ENCODE results near the gene SERP2. TPM values are rescaled to one million over a fixed set of nuclear protein-coding genes. Genes with fewer than 3 reads are reported as not detected.

SERP2 gene
- total RNA-seq: 1.3 and 1.4 TPM in 2 replicates

DNA sequence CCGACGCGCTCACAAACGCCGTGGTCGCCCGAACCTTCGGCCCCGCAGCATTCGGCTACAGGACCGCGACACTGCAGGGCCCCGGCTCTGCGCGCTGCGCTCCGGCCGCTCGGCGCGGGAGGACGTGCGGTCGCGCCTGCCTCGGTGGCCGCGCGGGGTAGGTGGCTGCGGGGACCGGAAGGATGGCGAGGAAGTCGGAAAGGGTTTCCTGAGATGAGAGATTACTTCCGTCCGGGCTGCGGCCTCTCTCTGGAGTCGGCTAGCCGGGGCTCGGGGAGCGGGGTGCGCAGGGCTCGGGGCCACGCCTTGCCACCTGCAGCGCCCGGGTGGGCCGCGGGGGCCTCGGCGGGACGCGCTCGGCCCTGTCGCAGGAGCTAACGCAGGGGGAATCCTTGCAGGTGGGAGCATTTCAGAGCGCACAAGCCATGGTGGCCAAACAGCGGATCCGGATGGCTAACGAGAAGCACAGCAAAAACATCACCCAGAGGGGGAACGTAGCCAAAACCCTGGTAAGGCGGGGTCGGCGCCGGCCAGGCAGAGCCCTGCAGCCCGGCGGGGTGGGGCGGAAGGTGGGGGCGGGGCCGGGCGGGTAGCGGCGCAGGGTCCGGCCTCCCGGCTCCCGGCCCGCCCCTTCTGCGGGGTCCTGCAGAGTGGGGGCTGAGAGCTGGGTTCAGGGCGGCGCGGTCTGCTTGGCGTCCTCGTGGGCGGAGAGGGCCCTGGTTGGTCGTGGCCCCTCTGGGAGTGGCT, at the start of gene SERP2:
Gene SERP2 (plus strand): TSS at position 224 of the 747 bp plus-strand sequence. CDS start 202 bp downstream, at position 426.

Other genes starting within 250 kb of the SERP2 start
- gene TSC22D1, start 202.5 kb downstream of the SERP2 start, total RNA-seq: 56.5 and 70.1 TPM in 2 replicates